ENCODE data around the gene IL10RB. TPM values are rescaled to one million over a fixed set of nuclear protein-coding genes. Genes with fewer than 3 reads are reported as not detected.

IL10RB gene
- polyA plus RNA-seq, 1 donor (not counting 4 experiments of a cell fraction or from before 2014, with no cell fraction given), result 19.6 TPM

GRCh38 chr21:33286600-33287456 is 20.7 kb downstream of the IL10RB start:
- peak; percentile 80 for FAIRE-seq

GRCh38 chr21:33289199-33289819 is 23.1 kb downstream of the IL10RB start:
- Histone ChIP-seq H3K36me3 (ENCODE audit: control insufficient read depth in 2 of 2, extremely low read depth in 1 of 2, insufficient read depth in 2 of 2, low read length in 2 of 2) (peaks cover 3 to 6% of the 10 kb centered on the region in 2 experiments), H3K27me3 (ENCODE audit: control insufficient read depth, extremely low read depth, insufficient read depth, low read length) (no peaks in the 10 kb centered on the region), H4K20me1 (ENCODE audit: control insufficient read depth, extremely low read depth, insufficient read depth, low read length) (no peaks in the 10 kb centered on the region), H3K4me1 (ENCODE audit: control insufficient read depth, extremely low read depth, insufficient read depth, low read length) (peaks cover 14% of the 10 kb centered on the region), H3K9me1 (ENCODE audit: control insufficient read depth, extremely low read depth, insufficient read depth, low read length) (no peaks in the 10 kb centered on the region), H3K27ac (ENCODE audit: control insufficient read depth, insufficient read depth, low read length) (no peak overlapping the region), H3K4me2 (ENCODE audit: control insufficient read depth, extremely low read depth, insufficient read depth, low read depth, low read length) (no peak overlapping the region), H3K9me3 (ENCODE audit: control insufficient read depth, low read depth, low read length) (no peaks in the 10 kb centered on the region), H3K79me2 (ENCODE audit: control insufficient read depth, insufficient read depth, low read length) (no peaks in the 10 kb centered on the region), H3K4me3 (ENCODE audit: control insufficient read depth in 2 of 3, extremely low read depth in 1 of 3, insufficient read depth in 2 of 3, low read depth in 1 of 3, low read length in 3 of 3) (no peak overlapping the region), H3K9ac (ENCODE audit: control insufficient read depth, extremely low read depth, insufficient read depth, low read length) (no peak overlapping the region), H2AFZ (ENCODE audit: control insufficient read depth, low read length) (no peak overlapping the region)
- FAIRE-seq (no peak), DNase-seq (ENCODE audit: low read depth, low spot score) (no peak)
- dilution Hi-C loops (cut with MboI; ENCODE audit: extremely low pct_ligation_motif_present, low sequenced_read_pairs), result no loop called here
- TF ChIP-seq EZH2 (IDR thresholded peaks at IDR 0.05; ENCODE audit: low read length), result no peak
- no peak for TF ChIP-seq CTCF (optimal IDR thresholded peaks at IDR 0.05 in 1 of 3, IDR thresholded peaks at IDR 0.05 in 1 of 3, conservative IDR thresholded peaks at IDR 0.05 in 1 of 3; ENCODE audit: extremely low read depth in 1 of 3, insufficient read depth in 2 of 3, low read length in 3 of 3)

More at GRCh38 chr21:33286600-33287456, 20.7 kb downstream of the IL10RB start:
- Histone ChIP-seq H3K27me3 (ENCODE audit: control insufficient read depth, extremely low read depth, insufficient read depth, low read length) (no peaks in the 10 kb centered on the region), H2AFZ (ENCODE audit: control insufficient read depth, low read length) (peak overlapping the region; percentile 82), H3K9me3 (ENCODE audit: control insufficient read depth, low read depth, low read length) (no peaks in the 10 kb centered on the region), H3K4me3 (ENCODE audit: control insufficient read depth in 2 of 3, extremely low read depth in 1 of 3, insufficient read depth in 2 of 3, low read depth in 1 of 3, low read length in 3 of 3) (peak overlapping the region in 1 of 3 experiments; percentile 34), H3K27ac (ENCODE audit: control insufficient read depth, insufficient read depth, low read length) (peak overlapping the region; percentile 63), H3K4me1 (ENCODE audit: control insufficient read depth, extremely low read depth, insufficient read depth, low read length) (peaks cover 9% of the 10 kb centered on the region), H4K20me1 (ENCODE audit: control insufficient read depth, extremely low read depth, insufficient read depth, low read length) (no peaks in the 10 kb centered on the region), H3K9me1 (ENCODE audit: control insufficient read depth, extremely low read depth, insufficient read depth, low read length) (no peaks in the 10 kb centered on the region), H3K9ac (ENCODE audit: control insufficient read depth, extremely low read depth, insufficient read depth, low read length) (peak overlapping the region; percentile 53), H3K36me3 (ENCODE audit: control insufficient read depth in 2 of 2, extremely low read depth in 1 of 2, insufficient read depth in 2 of 2, low read length in 2 of 2) (peaks cover 3 to 8% of the 10 kb centered on the region in 2 experiments), H3K79me2 (ENCODE audit: control insufficient read depth, insufficient read depth, low read length) (no peaks in the 10 kb centered on the region), H3K4me2 (ENCODE audit: control insufficient read depth, extremely low read depth, insufficient read depth, low read depth, low read length) (peak overlapping the region; percentile 55)
- dilution Hi-C loops (cut with MboI; ENCODE audit: extremely low pct_ligation_motif_present, low sequenced_read_pairs), result no loop called here
- no peak for DNase-seq (ENCODE audit: low read depth, low spot score)
- TF ChIP-seq EZH2 (IDR thresholded peaks at IDR 0.05; ENCODE audit: low read length) (no peak), CTCF (optimal IDR thresholded peaks at IDR 0.05 in 1 of 3, IDR thresholded peaks at IDR 0.05 in 1 of 3, conservative IDR thresholded peaks at IDR 0.05 in 1 of 3; ENCODE audit: extremely low read depth in 1 of 3, insufficient read depth in 2 of 3, low read length in 3 of 3) (no peak)
